GM21381 (cell line): ENCODE measurements around the gene NKAIN2.

Source experiments
- ATAC-seq: cut with Tn5 transposase; IDR thresholded peaks from one replicate; pipeline ENCODE4 v1.9.1; 2021; ENCODE audit warnings: mild to moderate bottlenecking, moderate library complexity; ENCODE audit not compliant: unreplicated experiment

NKAIN2 gene

GRCh38 chr6:123806561-123806960, 2.9 kb downstream of the NKAIN2 start:
- no peak for ATAC-seq

GRCh38 chr6:123808556-123808955, 4.9 kb downstream of the NKAIN2 start:
- no peak for ATAC-seq

DNA sequence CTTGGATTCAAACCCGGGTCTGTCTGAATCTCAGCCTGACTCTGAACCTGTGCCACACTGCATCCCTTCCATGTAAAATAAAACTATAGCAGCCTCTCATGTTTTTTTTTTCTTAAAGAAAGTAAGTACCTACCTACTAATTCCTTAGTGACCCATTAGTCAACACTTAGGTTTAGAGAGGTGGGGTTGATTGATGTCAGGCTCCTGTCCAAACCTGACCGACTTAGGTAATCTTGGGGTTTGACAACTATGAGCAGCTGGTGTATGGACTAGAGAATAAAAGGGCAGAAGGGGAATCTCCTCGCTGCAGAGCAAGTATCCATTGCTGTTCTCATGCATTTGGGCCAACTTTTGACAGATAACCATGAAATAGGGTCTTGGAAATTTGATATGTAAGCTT, 6.5 kb downstream of the NKAIN2 start:
- no peak for ATAC-seq

DNA sequence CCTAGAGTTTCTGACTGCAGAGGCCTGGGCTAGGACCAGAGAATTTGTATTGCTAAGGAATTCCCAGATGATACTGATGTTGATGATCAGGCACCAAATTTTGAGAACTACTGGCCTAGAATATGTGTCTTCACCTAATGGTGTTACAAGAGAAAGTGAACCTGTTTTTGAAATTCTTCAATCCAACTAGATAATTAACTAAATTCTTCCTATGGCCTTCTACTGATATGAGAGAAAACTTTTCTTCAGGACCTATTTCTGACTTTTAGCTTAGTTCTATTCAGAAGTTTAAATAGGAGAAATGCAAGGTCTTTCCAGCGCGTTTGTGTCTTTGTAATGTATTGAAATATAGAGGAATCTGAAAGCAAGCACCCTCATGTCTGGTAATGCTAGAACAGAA, 7.3 kb downstream of the NKAIN2 start:
- no peak for ATAC-seq

DNA sequence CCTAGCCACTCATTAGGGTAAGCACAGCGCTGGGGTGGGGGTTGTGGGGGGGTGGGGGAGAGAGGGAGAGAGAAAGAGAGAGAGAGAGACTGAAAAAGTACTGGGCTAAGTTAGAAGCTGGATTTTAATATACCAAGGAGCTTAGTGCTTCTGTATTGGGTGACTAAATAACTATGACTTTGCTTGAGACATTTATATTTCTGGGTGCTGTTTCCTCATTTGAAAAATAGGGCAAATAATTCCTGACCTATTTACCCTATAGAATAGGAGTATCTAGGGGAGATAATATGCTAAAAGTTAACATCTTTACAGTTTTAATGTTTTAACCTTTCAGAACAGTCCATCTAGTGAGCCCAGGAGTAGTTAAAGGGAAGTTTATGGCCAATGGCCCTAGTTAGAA, 7.7 kb downstream of the NKAIN2 start:
- no peak for ATAC-seq

- ATAC-seq: no peak
These were observed 9.0 kb downstream of the NKAIN2 start for GRCh38 chr6:123812621-123813020.

DNA sequence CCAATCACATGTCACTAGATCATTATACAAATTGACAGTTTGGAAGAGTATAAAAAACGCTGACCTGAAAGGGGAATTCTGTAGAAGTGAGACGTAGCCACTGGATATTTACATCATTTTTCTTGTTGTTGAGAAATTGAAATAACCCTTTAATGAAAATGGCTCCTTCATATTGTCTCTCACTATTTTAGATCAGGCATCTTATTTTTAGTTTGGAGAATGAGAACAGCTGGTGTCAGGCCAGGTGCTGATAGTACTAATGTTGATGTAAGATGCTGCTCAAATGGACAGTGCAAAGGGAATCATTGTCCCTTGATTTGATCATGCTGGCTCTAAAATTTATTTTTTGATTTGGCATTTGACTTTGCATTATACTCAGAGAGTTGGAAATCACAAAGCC, 17.4 kb downstream of the NKAIN2 start:
- no peak for ATAC-seq

- no peak for ATAC-seq
These were observed 25.8 kb downstream of the NKAIN2 start for GRCh38 chr6:123829302-123829953.

- ATAC-seq: no peak
These were observed 26.5 kb downstream of the NKAIN2 start for GRCh38 chr6:123830120-123830519.

DNA sequence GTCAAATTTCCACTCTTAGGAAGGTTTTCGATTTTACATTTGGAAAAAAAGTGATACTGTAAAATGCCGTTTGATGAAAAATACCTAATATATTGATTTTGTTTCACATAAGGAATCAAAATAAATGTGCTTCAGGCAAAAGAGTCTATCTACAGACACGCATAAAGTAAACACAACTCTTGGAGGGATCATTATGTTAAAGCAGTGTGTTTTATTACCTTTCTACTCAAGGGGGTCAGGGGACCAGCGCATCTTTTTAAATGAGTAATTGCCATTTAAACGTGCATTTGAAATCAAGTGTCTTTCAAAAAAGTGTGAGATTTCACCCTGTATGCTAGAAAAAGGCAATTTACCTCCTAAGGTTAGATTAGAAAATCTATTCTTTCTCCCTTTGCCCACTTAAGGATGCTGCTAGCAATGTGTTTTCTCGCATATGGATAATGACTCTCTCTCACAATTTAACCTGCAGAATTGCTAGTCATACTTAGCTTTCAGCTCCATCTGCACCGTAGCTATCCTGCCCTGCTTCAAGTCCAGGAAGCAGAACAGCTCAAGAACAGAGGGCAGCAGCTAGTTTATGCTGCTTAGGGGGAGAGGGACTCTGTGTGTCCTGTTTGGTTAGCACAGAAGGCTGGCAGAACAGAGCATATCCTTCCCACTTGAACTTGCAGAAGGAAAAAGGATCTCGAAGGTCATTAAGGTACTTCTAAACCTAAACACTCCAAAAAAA, 35.0 kb downstream of the NKAIN2 start:
- ATAC-seq: no peak

DNA sequence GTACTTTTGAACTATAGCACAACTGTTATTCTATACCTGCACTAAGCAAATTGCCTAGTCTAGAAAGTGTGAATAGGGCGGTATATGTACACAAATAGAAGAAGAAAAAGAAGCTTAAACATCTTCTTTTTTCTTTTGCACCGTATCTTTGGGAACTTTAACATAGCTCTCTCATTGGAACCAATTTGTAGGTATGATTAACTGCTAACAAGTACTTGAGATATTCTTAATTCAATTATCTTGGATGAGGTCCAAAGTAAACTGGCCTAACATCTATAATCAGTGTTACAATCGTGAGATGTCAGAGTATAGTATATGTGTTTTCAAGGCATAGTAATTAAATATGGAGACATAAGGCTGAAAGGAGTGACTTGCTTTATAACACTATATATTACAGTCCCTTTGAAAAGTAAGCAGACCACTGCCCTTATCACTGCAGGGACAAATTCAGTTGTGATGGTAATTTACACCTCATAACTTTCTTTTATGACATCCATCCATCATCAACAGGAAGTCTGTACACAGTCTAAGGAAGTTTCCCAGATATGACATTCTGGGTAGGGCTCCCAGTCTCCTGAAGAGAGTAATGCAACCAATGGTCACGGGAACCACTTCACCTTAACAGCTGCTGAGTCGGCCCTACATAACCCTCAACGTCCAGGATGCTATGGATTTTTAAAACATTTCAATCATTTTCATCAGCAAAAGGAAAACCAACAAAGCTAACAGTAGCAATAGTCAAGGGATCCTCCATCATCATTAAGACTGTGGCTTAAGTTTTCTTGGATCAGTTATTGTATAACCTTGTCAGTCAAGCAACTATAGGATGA, 37.6 kb downstream of the NKAIN2 start:
- no peak for ATAC-seq

DNA sequence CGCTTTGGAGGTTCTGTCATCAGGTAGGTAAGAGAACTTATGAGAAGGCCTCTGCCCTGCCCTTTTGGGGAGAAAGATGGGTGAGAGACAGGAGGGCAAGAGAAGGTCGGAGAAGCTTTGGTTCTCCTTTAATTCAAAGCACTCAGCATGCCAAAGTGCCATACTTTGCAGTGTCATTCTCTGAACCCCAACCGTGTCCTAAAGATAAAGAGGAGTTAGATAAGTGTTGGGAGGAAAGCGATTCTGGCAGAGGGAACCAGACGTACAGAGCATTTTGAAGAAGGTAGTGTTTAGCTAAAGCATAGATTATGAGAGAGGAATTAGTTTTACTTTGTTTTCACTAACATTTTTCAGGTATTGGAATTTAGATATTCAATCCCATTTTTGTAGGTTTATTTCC, 40.3 kb downstream of the NKAIN2 start:
- no peak for ATAC-seq

DNA sequence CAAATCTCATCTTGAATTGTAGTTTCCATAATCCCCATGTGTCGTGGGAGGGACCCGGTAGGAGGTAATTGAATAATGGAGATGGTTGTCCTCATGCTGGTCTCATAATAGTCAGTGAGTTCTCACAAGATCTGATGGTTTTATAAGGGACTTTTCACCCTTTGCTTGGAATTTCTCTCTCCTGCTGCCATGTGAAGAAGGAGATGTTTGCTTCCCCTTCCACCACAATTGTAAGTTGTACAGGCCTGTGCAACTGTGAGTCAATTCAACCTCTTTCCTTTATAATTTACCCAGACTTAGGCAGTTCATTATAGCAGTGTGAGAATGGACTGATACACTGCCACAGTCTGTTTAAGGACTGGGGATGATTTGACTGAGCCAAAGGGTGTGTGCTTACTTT, 44.7 kb downstream of the NKAIN2 start:
- no peak for ATAC-seq

DNA sequence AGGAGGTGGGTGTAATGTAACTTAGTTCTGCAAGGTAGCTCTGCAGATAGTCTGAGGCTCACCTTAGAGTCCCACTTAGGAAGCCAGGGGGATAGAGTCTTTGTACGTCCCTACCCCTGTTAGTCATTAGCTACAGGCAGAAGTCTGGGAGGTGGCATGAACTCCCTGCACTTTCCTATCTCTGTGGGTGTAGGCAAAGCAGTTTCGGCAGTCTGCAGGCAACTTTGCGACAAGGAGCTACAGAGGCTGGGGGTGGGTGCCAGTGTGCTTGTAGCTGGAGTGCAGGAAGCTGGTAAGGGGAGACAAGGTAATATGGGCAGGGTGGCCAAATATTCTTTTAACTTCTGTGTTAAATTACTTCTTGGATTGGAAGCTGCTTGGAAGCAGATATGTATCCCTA, 45.7 kb downstream of the NKAIN2 start:
- ATAC-seq: no peak

DNA sequence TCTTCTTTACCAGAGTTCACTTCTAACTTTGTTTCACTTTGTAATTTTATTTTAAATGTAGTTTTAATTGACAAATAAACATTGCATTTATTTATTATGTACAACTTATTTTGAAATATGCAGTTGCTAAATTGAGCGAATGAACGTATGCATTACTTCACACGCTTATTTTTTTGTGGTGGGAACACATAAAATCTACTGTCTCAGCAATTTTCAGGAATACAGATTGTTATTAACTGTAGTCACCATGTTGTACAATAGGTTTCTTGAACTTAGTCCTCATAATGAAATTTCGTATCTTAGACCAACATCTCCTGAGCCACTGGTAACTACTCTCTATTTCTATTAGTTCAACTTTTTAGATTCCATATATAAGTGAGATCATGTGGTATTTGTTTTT, 46.9 kb downstream of the NKAIN2 start:
- no peak for ATAC-seq

- no peak for ATAC-seq
These were observed 50.5 kb downstream of the NKAIN2 start for GRCh38 chr6:123854201-123854600.

GRCh38 chr6:123855506-123855905, 51.8 kb downstream of the NKAIN2 start:
- no peak for ATAC-seq

DNA sequence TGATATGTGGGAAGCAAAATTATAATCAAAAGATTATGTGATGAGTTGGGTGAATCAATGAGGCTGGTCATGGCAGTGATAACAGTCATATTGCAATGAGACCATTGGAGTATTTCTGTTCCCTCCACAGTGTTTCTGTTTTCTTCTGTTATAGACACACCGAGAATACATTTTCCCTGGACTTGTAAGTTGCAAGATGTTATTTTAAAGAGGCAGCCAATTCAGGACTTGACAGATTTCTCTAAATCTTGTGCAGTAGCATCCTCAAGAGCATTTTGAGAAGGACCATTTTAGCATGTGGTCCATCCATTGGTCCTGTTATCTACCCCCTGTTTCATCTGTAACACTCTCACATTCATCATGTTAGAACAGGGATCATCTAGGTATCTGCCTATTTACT, 55.6 kb downstream of the NKAIN2 start:
- ATAC-seq: no peak

GRCh38 chr6:123869334-123869733, 65.7 kb downstream of the NKAIN2 start:
- no peak for ATAC-seq

DNA sequence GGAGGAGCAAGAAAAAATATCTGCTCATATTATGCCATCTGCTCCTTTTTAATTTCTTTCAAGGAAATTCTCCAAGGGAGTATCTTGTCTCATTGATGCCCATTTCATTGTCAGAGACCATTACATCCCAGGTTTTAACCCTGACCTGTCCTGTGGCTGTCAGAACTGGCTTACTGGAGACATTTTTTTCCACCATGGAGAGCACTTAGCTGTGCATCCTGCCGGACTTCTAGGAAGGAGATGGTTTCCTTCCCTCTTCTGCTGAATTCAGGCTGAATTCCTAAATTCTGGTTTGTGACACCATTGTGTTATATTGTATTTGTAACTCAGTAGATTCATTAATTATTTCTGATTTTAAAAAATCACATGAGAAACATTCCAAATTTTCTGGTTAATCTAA, 70.3 kb downstream of the NKAIN2 start:
- ATAC-seq: no peak

DNA sequence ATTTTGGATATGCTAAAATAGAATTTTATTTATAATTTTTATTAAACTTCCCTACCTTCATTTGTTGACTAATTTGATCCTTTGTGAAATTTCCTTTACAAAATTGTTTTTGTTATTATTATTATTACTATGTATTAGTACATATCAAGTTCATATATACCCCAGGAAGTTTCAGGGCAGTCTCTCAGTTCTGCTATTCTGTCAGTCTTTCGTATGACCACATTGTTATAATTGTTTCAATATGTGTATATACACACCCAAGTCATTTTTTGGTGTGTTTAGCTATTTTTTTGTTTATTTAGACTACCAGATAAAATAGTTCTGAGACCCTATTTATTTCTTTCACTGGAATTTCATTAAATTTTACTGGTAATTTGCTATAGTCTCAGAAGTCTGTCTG, 72.1 kb downstream of the NKAIN2 start:
- no peak for ATAC-seq

- no peak for ATAC-seq
These were observed 76.1 kb downstream of the NKAIN2 start for GRCh38 chr6:123879749-123880148.
